RPMI7951 (cell line): ENCODE measurements around the gene SUPV3L1. TPM values are rescaled to one million over a fixed set of nuclear protein-coding genes. Genes with fewer than 3 reads are reported as not detected.
"Not testable (repeated sequence)": the region's sequence is repeated elsewhere in the genome, so short reads cannot be mapped to it uniquely, and the experiment has no call there.

Experiments
- DNase-seq: peaks from one replicate; pipeline ENCODE4 v3.0.0-alpha.2; 2012; ENCODE audit warnings: low read depth
- total RNA-seq: library from RNA; depleted of rRNA; stranded (reverse); fragments of >200 nt; shearing (Covaris generic); gene quantifications from 2 replicates; pipeline ENCODE4 v1.2.3, GENCODE V29; 2014

The SUPV3L1 gene
- total RNA-seq, 1 experiment from 2014 or later, result 17.5 TPM

- no peak for DNase-seq
Observed at GRCh38 chr10:69230128-69230527, 50.1 kb downstream of the SUPV3L1 start.

GRCh38 chr10:69232252-69232651 is 52.2 kb downstream of the SUPV3L1 start:
- peak; percentile 84 for DNase-seq

- DNase-seq, result no peak
Observed at GRCh38 chr10:69232736-69233480, 52.9 kb downstream of the SUPV3L1 start.

- DNase-seq, result no peak
Observed at GRCh38 chr10:69234447-69234846, 54.4 kb downstream of the SUPV3L1 start.

- peak; percentile 69 for DNase-seq
Observed at GRCh38 chr10:69237528-69238159, 57.6 kb downstream of the SUPV3L1 start.

GRCh38 chr10:69239136-69239535 is 59.1 kb downstream of the SUPV3L1 start:
- DNase-seq, result no peak

- peak; percentile 62 for DNase-seq
Observed at GRCh38 chr10:69239816-69240434, 59.9 kb downstream of the SUPV3L1 start.

GRCh38 chr10:69240455-69240854 is 60.4 kb downstream of the SUPV3L1 start:
- DNase-seq, result no peak

GRCh38 chr10:69241575-69241974 is 61.5 kb downstream of the SUPV3L1 start:
- DNase-seq, result peak; percentile 88

- DNase-seq, result no peak
Observed at GRCh38 chr10:69242040-69242851, 62.2 kb downstream of the SUPV3L1 start.

- DNase-seq, result peak; percentile 68
Observed at GRCh38 chr10:69242852-69243212, 62.8 kb downstream of the SUPV3L1 start.

- DNase-seq, result no peak
Observed at GRCh38 chr10:69243817-69244216, 63.8 kb downstream of the SUPV3L1 start.

GRCh38 chr10:69246036-69246435 is 66.0 kb downstream of the SUPV3L1 start:
- no peak for DNase-seq

- no peak for DNase-seq
Observed at GRCh38 chr10:69246581-69247312, 66.7 kb downstream of the SUPV3L1 start.

- DNase-seq, result no peak
Observed at GRCh38 chr10:69247313-69247710, 67.3 kb downstream of the SUPV3L1 start.

GRCh38 chr10:69248117-69248730 is 68.2 kb downstream of the SUPV3L1 start:
- DNase-seq, result no peak

GRCh38 chr10:69250041-69250440 is 70.0 kb downstream of the SUPV3L1 start:
- no peak for DNase-seq

- not testable (repeated sequence) for DNase-seq
Observed at GRCh38 chr10:69251417-69251816, 71.4 kb downstream of the SUPV3L1 start.

GRCh38 chr10:69253171-69253570 is 73.1 kb downstream of the SUPV3L1 start:
- DNase-seq, result peak; percentile 69

- DNase-seq, result no peak
Observed at GRCh38 chr10:69254877-69255276, 74.8 kb downstream of the SUPV3L1 start.
